GM19467 (cell line): Measurements from ENCODE around the gene GPER1.
A peak's percentile ranks its signal among the peaks of the same experiment; 100 is the strongest.
"Not testable (repeated sequence)": the region's sequence is repeated elsewhere in the genome, so short reads cannot be mapped to it uniquely, and the experiment has no call there.

Experiments used
- ATAC-seq: cut with Tn5 transposase; IDR thresholded peaks from one replicate; pipeline ENCODE4 v1.9.1; 2021; ENCODE audit warnings: mild to moderate bottlenecking, moderate library complexity; ENCODE audit not compliant: unreplicated experiment

Gene GPER1

DNA sequence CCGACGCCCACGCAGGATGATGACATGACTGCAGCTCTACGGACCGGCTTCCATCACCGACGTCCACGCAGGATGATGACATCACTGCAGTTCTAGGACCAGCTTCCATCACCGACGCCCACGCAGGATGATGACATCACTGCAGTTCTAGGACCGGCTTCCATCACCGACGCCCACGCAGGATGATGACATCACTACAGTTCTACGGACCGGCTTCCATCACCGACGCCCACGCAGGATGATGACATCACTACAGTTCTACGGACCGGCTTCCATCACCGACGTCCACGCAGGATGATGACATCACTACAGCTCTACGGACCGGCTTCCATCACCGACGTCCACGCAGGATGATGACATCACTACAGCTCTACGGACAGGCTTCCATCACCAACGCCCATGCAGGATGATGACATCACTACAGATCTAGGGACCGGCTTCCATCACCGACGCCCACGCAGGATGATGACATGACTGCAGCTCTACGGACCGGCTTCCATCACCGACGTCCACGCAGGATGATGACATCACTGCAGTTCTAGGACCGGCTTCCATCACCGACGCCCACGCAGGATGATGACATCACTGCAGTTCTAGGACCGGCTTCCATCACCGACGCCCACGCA is 28.6 kb downstream of the GPER1 start:
- not testable (repeated sequence) for ATAC-seq

GRCh38 chr7:1117321-1117928 is 29.5 kb downstream of the GPER1 start:
- ATAC-seq = no peak

GRCh38 chr7:1119201-1119600 is 31.3 kb downstream of the GPER1 start:
- no peak for ATAC-seq

GRCh38 chr7:1120791-1121190 is 32.9 kb downstream of the GPER1 start:
- ATAC-seq = no peak

DNA sequence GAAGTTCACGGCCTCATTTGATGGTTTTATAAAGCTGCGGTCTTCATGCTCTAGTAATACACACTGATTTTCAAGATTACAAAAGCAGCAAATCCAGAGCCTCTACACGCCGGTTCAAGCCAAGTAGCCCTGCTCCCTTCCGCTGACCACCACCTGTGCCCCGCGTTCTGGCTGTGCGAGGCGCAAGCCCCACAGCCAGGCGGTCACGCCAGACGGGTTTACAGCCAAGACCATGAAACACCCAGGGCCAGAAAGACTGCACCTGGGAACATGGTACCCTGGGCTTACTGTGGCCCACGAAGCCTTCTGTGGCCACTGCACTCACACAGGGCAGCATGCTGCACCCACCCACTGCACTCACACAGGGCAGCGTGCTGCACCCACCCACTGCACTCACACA is 33.6 kb downstream of the GPER1 start:
- ATAC-seq = no peak

GRCh38 chr7:1121886-1122831 is 34.2 kb downstream of the GPER1 start:
- ATAC-seq = no peak

DNA sequence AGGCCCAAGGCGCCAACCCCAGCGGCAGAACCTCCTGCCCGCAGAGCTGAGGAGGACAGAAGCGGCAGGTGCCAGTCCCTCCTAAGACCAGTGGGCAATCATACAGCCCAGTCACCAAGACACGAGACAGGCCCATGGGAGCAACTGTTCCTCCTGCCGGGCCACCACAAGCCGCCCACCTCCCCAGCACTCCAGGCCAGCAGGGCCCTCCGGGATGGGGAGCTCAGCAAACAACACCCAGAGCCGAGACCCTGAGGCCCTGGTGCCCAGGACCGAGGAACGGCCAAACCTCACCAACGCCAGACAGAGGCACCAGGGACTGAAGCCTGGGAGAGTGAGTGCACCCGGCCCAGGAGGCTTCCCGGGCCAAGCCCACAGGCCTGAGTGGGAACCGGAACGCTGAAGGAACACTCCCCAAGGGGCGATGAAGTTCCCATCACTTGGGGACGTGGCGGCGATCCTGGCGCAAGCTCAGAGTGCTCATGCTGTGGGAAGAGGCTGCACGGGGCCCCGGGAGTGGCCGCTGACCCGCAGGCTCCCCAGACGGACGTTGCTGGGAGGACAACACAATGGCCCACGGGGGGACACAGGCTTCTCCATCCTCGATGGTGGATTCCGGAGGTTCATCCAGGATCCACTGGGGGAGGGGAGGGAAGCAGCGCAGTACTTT is 35.1 kb downstream of the GPER1 start:
- no peak for ATAC-seq

- no peak for ATAC-seq
Measured at GRCh38 chr7:1123715-1124114, 35.8 kb downstream of the GPER1 start.

- no peak for ATAC-seq
Measured at GRCh38 chr7:1124164-1124563, 36.3 kb downstream of the GPER1 start.

DNA sequence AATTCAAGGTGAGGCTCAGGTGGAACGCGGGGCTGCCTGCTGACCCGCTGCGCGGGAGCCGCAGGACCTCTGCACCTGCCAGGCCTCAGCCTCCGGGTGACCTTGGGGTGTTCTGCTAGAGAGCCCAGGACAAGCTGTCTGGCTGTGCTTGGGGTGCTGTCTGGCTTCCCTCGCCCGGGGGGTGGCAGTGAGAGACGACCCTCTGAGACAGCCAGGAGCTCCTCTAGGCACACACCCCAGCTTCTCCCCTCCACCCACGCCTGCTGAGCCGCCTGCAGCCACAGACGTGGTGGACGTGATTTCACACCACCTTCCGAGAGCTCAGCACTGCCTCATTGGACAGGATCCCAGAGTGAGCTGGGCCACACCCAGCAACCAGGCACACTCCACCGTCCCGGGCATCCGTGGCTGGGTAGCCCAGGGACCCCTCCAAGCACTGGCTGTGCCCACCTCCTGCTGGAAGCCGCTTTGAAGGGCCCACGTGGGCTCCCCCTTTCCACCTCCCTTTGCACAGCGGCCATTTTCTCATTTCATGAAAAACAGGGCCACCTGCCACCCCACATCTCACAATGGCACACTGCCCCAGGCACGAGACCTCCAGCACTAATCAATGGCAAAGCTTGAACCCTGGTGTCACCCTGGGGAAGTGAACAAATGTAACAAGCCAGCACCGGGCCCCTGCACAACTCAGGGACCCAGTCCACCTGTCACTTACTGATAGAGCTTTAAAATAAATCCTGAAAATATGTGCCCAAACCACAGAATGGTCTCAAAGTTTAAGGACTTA is 37.1 kb downstream of the GPER1 start:
- no peak for ATAC-seq

- no peak for ATAC-seq
Measured at GRCh38 chr7:1125603-1125969, 37.7 kb downstream of the GPER1 start.

DNA sequence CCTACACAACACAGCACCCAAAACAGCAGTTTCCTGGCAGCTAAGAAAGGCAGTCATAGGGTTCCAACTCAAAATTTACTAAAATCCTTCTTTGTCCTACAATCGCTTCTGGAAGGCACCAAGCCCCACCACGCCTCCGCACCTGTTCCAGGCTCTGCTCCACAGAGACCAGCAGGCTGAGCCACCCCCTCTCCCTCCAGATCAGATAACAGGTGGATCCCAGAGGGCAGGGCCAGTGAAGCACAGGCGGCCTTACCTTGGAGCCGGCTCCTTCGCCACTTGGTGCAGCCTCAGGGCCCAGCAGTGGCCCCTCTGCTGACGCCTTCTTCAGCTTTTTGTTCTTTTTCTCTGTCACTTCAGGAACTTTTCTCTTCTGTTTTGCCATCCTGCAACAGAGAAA is 39.1 kb downstream of the GPER1 start:
- ATAC-seq = no peak

DNA sequence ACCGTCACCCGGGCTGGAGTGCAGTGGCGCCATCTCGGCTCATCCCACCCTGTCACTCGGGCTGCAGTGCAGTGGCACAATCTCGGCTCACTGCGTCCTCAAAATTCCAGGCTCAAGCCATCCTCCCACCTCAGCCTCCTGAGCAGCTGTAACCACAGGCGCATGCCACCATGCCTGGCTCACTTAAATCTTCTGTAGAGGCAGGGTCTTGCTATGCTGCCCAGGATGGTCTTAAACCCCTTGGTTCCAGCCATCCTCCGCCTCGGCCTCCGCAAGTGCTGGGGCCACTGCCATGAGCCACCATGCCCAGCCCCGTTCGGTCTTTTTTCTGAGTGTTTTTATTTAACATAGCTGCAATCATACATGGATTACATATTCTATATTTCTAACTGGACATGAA is 41.5 kb downstream of the GPER1 start:
- no peak for ATAC-seq

- no peak for ATAC-seq
Measured at GRCh38 chr7:1130021-1130990, 42.4 kb downstream of the GPER1 start.

DNA sequence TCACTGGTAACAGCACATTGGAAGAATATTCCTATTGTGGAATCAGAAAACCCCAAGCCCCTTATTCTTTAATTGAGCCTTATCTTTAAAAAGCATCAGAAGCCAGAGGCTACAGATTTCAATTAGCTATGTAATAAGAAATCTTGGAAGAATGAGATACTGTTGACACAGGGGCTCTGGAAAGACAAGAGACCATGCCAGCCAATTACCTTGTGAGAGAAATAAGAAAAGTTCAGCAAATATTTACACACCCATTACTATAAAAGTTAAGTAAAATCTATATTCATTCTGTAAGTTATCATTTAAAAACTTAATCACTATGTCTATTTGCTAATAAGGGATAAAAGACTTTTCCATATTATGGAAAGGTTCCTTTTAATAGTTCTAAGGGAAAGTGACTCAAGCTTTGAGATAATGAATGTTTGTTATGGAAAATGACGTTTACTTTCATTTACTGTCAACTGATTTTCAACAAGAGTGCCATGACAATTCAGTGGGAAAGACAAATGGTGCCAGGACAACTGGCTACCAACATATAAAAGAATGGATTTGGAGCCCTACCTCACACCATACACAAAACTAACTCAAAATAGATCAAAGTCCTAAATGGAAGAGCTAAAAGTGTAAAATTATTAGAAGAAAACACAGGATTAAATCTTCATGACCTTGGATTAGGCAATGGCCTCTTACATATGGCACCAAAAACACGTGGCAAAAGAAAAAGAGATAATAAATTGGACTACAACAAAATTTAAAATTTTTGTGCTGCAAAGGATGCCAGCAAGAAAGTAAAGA is 43.8 kb downstream of the GPER1 start:
- ATAC-seq = no peak

GRCh38 chr7:1134951-1135350 is 47.0 kb downstream of the GPER1 start:
- no peak for ATAC-seq

GRCh38 chr7:1136841-1137516 is 49.1 kb downstream of the GPER1 start:
- no peak for ATAC-seq

DNA sequence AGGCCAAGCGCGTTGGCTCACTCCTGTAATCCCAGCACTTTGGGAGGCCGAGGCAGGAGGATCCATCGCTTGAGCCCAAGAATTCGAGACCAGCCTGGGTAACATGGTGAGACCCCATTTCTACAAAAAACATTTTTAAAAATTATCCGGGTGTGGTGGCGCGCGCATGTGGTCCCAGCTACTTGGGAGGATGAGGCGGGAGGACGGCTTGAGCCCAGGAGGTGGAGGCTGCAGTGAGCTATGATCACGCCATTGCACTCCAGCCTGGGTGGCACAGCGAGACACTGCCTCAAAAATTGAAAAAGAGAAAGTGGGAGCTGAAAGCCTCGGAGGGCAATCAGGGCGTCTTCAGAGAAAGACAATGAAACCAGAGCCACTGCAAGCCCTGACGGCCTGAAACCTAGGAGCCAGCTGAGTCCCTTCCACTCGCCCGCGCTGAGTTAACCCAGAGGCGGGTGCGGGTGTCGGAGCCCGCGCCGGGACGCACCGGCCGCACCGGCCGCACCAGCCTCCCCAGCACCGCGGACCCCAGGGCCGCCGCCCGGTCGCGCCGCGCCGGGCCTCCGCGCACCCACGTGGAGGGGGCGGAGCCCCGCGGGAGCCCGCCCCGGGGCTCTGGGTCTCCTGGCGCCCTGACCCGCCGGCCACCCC is 49.7 kb downstream of the GPER1 start:
- peak; percentile 46 for ATAC-seq
